Tibial nerve (tissue), 4 donors: ENCODE data around the gene H6PD.

Source experiments
- CTCF ChIP-seq, 5 experiments: fragments of 200-600 bp in 3 of 5; fragments of 450-650 bp in 2 of 5; sonication (generic) in 3 of 5; IDR thresholded peaks; one replicate each; pipeline ENCODE4 v1.5.1; 2016 to 2019; ENCODE audit warnings: antibody characterized with exemption in 5 of 5, mild to moderate bottlenecking in 3 of 5, moderate library complexity in 2 of 5
- EP300 ChIP-seq, 2 donors: sonication (generic); formaldehyde crosslinking; IDR thresholded peaks; one replicate each; pipeline ENCODE4 v1.6.1; 2017; ENCODE audit warnings: antibody characterized with exemption in 2 of 2, mild to moderate bottlenecking in 1 of 2
- POLR2A ChIP-seq, 2 donors: fragments of 450-650 bp; IDR thresholded peaks; one replicate each; pipeline ENCODE4 v1.6.1; 2017; ENCODE audit warnings: antibody characterized with exemption in 2 of 2, mild to moderate bottlenecking in 2 of 2, moderate library complexity in 2 of 2

GRCh38 chr1:9249263-9249533 is 14.6 kb downstream of the H6PD start:
- TF ChIP-seq CTCF (IDR thresholded peaks at IDR 0.05) (no peak), POLR2A (IDR thresholded peaks at IDR 0.05) (no peak), EP300 (IDR thresholded peaks at IDR 0.05) (no peak)
